Stimulated activated CD8-positive, alpha-beta memory T cell treated with anti-CD3 and anti-CD28 coated beads, Interleukin-7, amount 100 ng/mL, for 4 hours (primary cell): Measurements from ENCODE around the gene SPOCK3.
"Not testable (repeated sequence)": the region's sequence is repeated elsewhere in the genome, so short reads cannot be mapped to it uniquely, and the experiment has no call there.

Experiments used
- DNase-seq, 2 donors: peaks; one replicate each; pipeline ENCODE4 v3.0.0-alpha.2; 2020; ENCODE audit warnings: low read depth in 2 of 2

Gene SPOCK3

GRCh38 chr4:166823848-166824247, 410.4 kb downstream of the SPOCK3 start:
- no peak for DNase-seq

- no peak for DNase-seq
Observed at GRCh38 chr4:166823126-166823525, 411.2 kb downstream of the SPOCK3 start.

GRCh38 chr4:166822386-166822785, 411.9 kb downstream of the SPOCK3 start:
- no peak for DNase-seq

- no peak for DNase-seq
Observed at GRCh38 chr4:166816890-166817289, 417.4 kb downstream of the SPOCK3 start.

- no peak for DNase-seq
Observed at GRCh38 chr4:166808380-166808779, 425.9 kb downstream of the SPOCK3 start.

- no peak for DNase-seq
Observed at GRCh38 chr4:166802346-166802745, 431.9 kb downstream of the SPOCK3 start.

- no peak for DNase-seq
Observed at GRCh38 chr4:166798126-166798525, 436.2 kb downstream of the SPOCK3 start.

GRCh38 chr4:166777760-166778159, 456.5 kb downstream of the SPOCK3 start:
- no peak for DNase-seq

GRCh38 chr4:166763018-166763417, 471.3 kb downstream of the SPOCK3 start:
- no peak for DNase-seq

GRCh38 chr4:166741742-166742141, 492.6 kb downstream of the SPOCK3 start:
- no peak for DNase-seq

GRCh38 chr4:166739215-166739614, 495.1 kb downstream of the SPOCK3 start:
- not testable (repeated sequence) for DNase-seq

GRCh38 chr4:166737430-166737829, 496.9 kb downstream of the SPOCK3 start:
- no peak for DNase-seq

- DNase-seq: no peak
Observed at GRCh38 chr4:166735553-166735952, 498.7 kb downstream of the SPOCK3 start.

GRCh38 chr4:166734797-166735196, 499.5 kb downstream of the SPOCK3 start:
- DNase-seq: no peak

- DNase-seq: no peak
Observed at GRCh38 chr4:166733686-166734085, 500.6 kb downstream of the SPOCK3 start.

- DNase-seq: no peak
Observed at GRCh38 chr4:166726832-166727231, 507.5 kb downstream of the SPOCK3 start.

- DNase-seq: no peak
Observed at GRCh38 chr4:166724369-166724768, 509.9 kb downstream of the SPOCK3 start.

GRCh38 chr4:166723532-166724140, 510.7 kb downstream of the SPOCK3 start:
- DNase-seq: no peak

- not testable (repeated sequence) for DNase-seq
Observed at GRCh38 chr4:166715748-166716713, 518.3 kb downstream of the SPOCK3 start.

- DNase-seq: no peak
Observed at GRCh38 chr4:166700592-166700991, 533.7 kb downstream of the SPOCK3 start.

GRCh38 chr4:166688835-166689234, 545.5 kb downstream of the SPOCK3 start:
- DNase-seq: no peak

GRCh38 chr4:166687828-166688227, 546.5 kb downstream of the SPOCK3 start:
- DNase-seq: no peak
